GM18873 (cell line): Measurements from ENCODE around the gene GREB1.

Experiments
- ATAC-seq: cut with Tn5 transposase; IDR thresholded peaks from one replicate; pipeline ENCODE4 v1.9.1; 2021; ENCODE audit warnings: mild to moderate bottlenecking, moderate library complexity, moderate number of reproducible peaks; ENCODE audit not compliant: unreplicated experiment, low FRiP score

The GREB1 gene

DNA sequence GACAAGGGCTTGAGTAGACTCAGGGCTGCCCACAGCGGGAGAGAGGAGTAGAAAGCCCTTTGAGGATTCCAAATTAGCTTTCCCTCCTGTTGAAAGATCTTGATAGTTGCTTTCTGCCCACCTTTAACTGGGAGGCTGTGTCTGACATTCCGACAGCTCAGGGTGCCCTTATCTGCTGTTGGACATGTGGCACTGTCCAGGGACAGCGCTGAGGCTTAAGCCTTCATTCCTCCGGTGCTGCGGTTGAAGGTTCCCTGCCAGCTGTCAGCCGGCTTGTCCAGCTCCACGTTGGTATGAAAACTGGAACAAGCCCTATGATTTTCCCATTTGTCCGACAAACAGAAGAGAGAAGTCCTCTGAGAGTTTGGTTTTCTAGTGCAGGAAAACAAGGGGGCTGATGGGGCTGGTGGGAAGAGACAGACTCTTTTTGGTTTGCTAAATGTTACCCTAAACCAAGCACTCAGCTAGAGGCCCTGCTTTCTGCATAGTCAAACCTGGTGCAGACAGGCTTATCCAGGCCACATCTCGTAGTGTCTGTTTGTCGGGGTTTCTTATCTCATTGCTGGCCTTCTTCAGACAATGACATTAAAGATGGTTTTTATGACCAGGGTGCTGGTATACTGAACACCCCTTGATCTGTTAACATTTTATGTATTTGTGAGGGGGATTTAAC, 24.5 kb downstream of the GREB1 start:
- no peak for ATAC-seq

DNA sequence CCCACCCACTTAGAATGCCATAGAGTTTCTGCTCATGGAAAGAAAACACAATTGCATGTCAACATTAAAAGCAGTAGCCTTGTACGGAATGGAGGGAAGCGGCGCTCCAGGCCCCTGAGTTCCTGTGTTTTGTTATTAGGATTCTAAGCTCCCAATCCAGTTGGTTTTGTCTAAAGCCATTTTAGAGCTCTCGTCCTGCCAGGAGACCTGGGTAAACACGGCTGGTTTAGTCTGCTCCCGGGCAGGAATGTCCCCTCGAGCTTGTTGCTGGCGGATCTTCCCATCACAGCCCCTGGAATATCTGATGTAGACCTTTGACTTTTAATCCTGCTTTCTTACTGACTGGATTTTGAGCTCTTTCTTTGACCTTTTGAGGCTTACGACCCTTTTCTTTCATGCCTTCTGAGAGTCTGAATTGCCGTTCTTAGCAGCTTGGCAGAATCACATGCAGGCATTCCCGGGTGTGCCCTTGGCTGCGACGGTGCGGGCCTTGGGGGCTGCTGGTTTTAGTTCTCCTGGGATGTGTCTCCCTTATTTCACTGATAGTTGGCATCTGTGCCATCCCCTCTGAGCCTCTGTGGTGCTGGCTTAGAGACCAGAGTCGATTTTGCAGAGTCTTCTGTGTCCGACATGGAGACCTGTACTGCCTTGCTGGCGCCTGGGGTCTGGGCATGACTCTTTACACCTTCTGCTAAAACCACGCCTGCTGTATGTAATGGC, 25.4 kb downstream of the GREB1 start:
- ATAC-seq = no peak

DNA sequence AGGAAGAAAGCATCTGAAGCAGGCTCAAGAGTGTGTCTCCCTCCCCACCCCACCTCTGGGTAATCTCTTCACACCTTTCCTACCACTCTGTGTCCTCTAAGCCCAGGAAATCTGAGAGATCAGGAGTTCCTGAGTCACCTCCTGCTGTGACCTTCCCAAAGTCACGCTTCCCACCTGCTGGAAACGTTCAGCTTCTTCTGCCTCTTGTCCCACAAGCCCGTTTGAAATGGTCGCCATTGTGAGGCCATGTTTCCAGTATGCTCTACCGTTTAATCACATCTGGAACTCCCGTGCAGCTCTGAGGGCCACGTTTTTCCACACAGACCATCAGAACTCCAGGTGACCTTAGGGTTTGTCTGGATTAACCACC, 25.9 kb downstream of the GREB1 start:
- ATAC-seq = no peak

DNA sequence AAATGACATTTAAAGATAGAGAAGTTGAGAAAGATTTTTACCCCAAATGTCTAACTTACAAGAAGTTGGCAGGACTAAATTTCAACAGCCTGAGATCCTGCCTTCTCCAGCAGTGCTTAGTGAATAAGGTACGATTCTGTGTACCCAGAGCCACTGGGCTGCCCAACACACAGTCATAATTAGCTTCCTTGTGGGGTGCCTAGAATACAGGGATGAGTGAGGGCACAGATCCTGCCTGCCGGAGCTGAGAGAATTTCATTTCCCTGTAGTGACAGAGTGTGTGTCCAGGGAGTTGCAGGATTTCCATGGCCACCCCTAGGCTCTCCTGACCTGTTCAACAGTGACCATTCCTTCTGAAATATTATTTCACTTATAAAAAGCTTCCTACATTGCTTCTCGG, 27.0 kb downstream of the GREB1 start:
- ATAC-seq = no peak

GRCh38 chr2:11562011-11562410, 28.2 kb downstream of the GREB1 start:
- no peak for ATAC-seq

DNA sequence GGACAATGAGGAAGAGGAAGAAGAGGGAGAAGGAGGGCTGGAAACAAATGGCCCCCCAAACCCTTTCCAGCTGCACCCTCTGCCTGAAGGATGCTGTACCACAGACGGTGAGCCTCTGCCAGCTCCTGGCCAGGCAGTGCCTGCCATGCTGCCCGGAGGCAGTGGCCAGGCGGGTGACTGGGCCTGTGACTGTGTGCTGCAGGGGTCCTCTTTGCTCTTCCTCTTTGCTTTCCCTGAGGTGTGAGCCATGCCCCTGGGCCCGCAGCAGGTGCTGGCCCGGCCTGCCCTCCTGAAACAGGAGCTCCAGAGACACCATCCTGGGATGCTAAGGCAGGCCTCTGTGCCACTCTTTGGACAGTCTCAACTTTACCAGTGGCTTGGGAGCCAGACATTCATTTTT, 28.6 kb downstream of the GREB1 start:
- ATAC-seq = no peak

DNA sequence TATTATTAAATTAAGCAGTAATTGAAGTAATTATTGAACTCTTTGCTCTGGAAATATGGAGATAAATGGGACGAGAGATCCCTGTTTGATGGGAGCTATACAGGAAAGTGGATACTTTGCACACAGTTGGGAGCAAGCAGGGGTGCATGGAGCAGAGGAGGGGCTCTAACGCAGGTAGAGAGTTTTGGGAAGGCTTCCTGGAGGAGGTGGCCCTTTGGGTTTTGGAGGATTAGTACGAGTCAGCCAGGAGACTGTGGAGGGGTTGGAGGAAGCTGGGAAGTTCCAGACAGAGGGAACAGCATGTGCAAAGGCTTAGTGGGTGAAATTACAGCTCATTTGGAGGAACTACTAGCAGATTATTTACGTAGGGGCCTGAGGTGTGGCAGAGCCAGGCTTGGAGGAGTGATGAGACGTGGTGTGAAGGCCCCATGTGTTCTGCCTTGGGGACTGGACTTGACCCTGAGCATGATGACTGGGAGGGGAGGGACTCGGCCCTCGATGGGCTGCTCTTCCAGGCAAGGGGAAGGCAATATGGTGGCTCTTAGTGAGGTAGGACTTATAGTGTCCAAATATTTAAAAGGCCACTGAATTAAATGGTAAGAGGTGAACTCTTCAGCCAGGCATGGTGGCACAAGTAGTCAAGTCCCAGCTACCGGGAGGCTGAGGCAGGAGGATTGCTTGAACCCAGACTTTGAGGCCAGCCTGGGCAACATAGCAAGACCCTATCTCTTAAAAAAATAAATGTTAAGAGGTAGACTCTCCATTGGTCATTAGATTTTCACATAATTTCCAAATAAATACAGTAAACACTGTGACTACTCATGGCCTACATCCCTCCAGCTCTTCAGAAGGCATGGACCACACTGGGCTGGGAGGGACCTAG, 30.2 kb downstream of the GREB1 start:
- no peak for ATAC-seq

GRCh38 chr2:11564816-11565567, 31.1 kb downstream of the GREB1 start:
- no peak for ATAC-seq

DNA sequence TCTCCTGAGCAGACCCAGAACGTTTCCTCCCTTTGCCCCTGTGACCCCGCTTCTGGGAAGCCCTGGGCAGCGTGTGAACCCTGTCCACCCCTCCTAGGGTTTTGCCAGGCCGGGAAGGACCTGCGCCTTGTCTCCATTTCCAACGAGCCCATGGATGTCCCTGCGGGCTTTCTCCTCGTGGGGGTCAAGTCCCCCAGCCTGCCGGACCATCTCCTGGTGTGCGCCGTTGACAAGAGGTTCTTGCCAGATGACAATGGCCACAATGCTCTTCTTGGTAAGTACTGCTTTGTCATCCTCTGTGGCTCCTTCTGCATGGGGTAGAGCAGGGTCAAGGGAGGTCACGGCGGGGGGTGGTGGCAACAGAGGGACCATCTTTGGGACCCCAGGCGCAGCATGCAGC, 32.5 kb downstream of the GREB1 start:
- no peak for ATAC-seq

DNA sequence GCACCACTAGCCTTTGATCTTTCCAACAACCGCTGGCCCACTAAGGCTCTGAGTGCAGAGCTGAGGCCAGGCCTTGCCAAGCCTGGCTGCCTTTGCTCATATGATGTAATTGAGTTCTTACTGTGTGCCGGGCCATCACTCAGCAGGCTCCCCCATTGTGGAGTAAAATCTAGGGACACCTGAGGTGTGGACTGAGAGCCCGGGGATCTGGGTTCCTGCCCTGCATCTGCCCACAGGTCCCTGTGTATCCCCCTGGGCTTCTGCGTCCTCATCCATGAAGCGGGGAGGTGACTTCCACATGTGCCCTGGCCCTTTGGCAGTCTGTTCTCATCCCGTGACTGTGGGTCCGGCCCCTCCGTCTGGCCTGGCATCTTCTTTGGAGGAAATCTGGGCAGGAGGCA, 33.8 kb downstream of the GREB1 start:
- ATAC-seq = no peak

DNA sequence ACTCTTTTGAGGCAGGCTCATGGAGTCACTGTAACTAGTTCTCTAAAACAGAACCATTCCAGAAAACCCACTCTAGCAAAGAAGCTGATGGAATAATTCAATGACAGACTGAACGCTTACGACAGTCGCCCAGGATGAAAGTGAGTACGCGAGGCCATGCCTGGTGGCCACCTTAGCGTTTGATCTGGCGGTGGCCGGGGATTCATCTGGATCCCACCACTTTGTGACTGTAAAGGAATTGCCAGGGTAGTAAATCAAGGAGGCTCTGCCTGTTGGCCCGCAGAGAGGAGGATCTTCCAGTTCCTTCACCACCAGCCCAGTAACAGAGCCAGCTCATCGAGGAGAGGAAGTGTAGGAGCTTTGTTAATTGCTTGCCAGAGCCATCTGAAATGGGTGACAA, 34.6 kb downstream of the GREB1 start:
- no peak for ATAC-seq

DNA sequence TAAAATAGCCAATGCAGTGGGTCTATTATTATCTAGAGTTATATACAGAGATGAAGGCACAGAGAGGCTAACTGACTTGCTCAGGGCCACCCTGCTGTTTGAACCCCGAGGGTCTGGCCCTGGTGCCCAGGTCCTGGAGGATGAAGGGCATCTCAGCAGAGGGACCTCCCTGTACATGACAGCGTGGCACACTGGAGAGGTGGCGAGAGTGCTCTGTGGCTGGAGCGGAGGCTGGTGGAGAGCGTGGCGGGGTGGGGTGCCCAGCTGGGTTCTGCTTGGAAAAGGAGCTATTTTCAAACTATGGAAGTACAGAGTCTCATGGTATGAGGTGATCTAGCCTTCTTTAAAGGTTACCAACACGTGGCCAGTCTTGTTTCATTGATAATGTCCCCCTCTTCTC, 35.8 kb downstream of the GREB1 start:
- no peak for ATAC-seq

DNA sequence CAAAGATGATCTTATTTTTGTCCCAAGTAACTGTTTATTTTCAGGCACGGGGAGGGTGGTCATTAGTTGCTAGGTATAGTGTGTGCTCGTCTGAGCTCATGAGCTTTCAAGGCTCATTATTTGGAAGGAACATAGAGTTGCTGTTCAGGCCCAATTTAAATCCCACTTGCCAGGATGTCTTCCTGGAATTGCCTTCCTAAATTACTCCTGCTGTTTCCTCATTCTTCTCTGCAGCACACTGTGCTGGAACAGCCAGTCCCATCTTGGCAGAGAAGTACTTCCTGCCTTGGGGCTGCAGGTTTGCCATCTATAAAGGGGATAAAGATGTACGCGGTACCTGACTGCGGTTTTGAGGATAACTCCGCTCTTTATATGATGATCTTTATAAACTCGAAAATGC, 37.3 kb downstream of the GREB1 start:
- ATAC-seq = no peak

GRCh38 chr2:11572996-11573395, 39.2 kb downstream of the GREB1 start:
- ATAC-seq = no peak

DNA sequence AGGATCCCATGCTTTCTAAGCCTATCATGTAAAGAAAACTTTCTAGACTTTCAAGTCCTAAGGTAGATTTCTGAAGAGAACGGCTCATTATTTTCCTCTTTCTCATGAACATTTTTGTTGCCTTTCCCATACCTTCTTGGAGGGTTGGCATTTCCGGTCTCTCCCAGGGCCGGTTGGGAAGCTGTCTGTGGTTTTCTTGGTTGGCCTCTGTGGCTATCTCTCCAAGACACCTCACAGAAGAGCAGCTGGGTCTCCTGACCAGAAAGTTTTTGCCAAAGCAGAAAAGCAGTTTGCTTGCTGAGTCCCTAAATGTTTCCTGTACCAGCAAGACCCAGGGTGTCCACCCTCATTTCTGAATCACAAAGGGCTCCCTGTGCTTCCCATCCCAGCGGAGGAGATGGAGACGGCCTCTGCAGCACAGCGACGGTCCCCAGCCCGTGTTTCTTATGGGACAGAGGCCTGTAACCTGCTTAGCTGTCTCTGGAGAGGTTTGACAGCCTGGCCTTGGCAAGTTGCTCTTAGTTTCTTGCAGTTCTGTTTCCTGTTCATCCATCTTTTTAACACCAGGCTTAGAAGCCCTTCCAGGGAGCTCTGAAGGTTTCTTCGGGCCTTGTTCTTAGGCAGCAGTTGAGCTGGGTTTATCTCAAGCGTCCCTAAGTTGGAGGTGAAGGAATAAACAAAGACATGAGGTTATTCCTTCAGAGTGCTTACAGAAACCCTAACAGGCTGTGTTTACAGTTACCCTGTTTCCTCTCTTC, 39.8 kb downstream of the GREB1 start:
- ATAC-seq = no peak

GRCh38 chr2:11574176-11575046, 40.6 kb downstream of the GREB1 start:
- ATAC-seq = no peak

GRCh38 chr2:11576398-11576797, 42.6 kb downstream of the GREB1 start:
- no peak for ATAC-seq

GRCh38 chr2:11577101-11577883, 43.4 kb downstream of the GREB1 start:
- no peak for ATAC-seq
